ENCODE data around the gene ZNF580. TPM values are rescaled to one million over a fixed set of nuclear protein-coding genes. Genes with fewer than 3 reads are reported as not detected.

Gene ZNF580
- total and polyA plus RNA-seq, 9 of the 15 experiments (the other 6 are each of a cell fraction or from before 2014, with no cell fraction given), result 2.3 to 47.4 (median 6.0) TPM

- no peak for TF ChIP-seq JUN (IDR thresholded peaks at IDR 0.05; ENCODE audit: borderline replicate concordance, low read depth, low read length)
- TF ChIP-seq JUN (CRISPR knock-in tag; IDR thresholded peaks at IDR 0.05; ENCODE audit: borderline replicate concordance), result no peak
- TF ChIP-seq MEIS2 (IDR thresholded peaks at IDR 0.05; ENCODE audit: partially characterized antibody), result peak; percentile 18
- TF ChIP-seq TEAD1 (CRISPR knock-in tag; IDR thresholded peaks at IDR 0.05), result peak; percentile 23 to 78; a peak in 1 of 4 replicates
- TF ChIP-seq CTBP1 (IDR thresholded peaks at IDR 0.05; ENCODE audit: borderline replicate concordance), result peak; percentile 51
- 0 out of 4 replicates have a peak, but pooled peaks of 1 of the 2 experiments have one; percentile 32 for TF ChIP-seq TRIM24 (IDR thresholded peaks at IDR 0.05)
- peak; percentile 91 for TF ChIP-seq TAF7 (tag; IDR thresholded peaks at IDR 0.05)
- peak; percentile 53; the same call in 1 of the 2 replicates for TF ChIP-seq MXI1 (IDR thresholded peaks at IDR 0.05; ENCODE audit: low read depth, low read length)
- TF ChIP-seq ZNF644 (tag; IDR thresholded peaks at IDR 0.05; ENCODE audit: low read depth), result peak; percentile 95
- TF ChIP-seq FOSL1 (tag; conservative IDR thresholded peaks at IDR 0.05), result peak; percentile 53
- peak; percentile 18; the same call in 1 of the 2 replicates for TF ChIP-seq NR2C2 (CRISPR knock-in tag; IDR thresholded peaks at IDR 0.05)
- peak; percentile 98 for TF ChIP-seq NR2C2 (tag; IDR thresholded peaks at IDR 0.05)
- peak in 1 of 2 experiments; percentile 96; a peak in 3 of 4 replicates for TF ChIP-seq MAZ (CRISPR knock-in tag; conservative IDR thresholded peaks at IDR 0.05 in 1 of 2, IDR thresholded peaks at IDR 0.05 in 1 of 2)
- peak; percentile 87 for TF ChIP-seq ZKSCAN8 (CRISPR knock-in tag; IDR thresholded peaks at IDR 0.05)
- peak; percentile 84 for TF ChIP-seq ZBTB7A (IDR thresholded peaks at IDR 0.05; ENCODE audit: borderline replicate concordance, control insufficient read depth, low read depth, low read length)
- TF ChIP-seq HMGXB4 (CRISPR knock-in tag; IDR thresholded peaks at IDR 0.05), result 0 out of 2 replicates have a peak, but pooled peaks have one; percentile 52
- TF ChIP-seq MED1 (CRISPR knock-in tag; IDR thresholded peaks at IDR 0.05; ENCODE audit: borderline replicate concordance), result no peak
- TF ChIP-seq ESRRA (IDR thresholded peaks at IDR 0.05; ENCODE audit: borderline replicate concordance, low read depth), result no peak
- TF ChIP-seq ZNF589 (CRISPR knock-in tag; IDR thresholded peaks at IDR 0.05; ENCODE audit: low read depth), result peak; percentile 85
- peak; percentile 52; the same call in 1 of the 2 replicates for TF ChIP-seq CHD2 (IDR thresholded peaks at IDR 0.05; ENCODE audit: low read depth, low read length)
- peak in 1 of 2 experiments; percentile 53; a peak in 2 of 4 replicates for TF ChIP-seq SIX5 (IDR thresholded peaks at IDR 0.05; ENCODE audit: borderline replicate concordance in 1 of 2, insufficient read depth in 1 of 2, low read depth in 1 of 2, low read length in 2 of 2)
- TF ChIP-seq NCOR1 (IDR thresholded peaks at IDR 0.05), result peak; percentile 21; the same call in 1 of the 2 replicates
- TF ChIP-seq FOXJ2 (tag; IDR thresholded peaks at IDR 0.05), result peak; percentile 85
- TF ChIP-seq CEBPG (CRISPR knock-in tag; IDR thresholded peaks at IDR 0.05), result no peak
- 0 out of 4 replicates have a peak, but pooled peaks of 1 of the 2 experiments have one; percentile 6 for TF ChIP-seq CEBPG (tag; conservative IDR thresholded peaks at IDR 0.05 in 1 of 2, IDR thresholded peaks at IDR 0.05 in 1 of 2)
- TF ChIP-seq ETV1 (tag; conservative IDR thresholded peaks at IDR 0.05; ENCODE audit: low read depth), result peak; percentile 66
- TF ChIP-seq ZNF76 (CRISPR knock-in tag; IDR thresholded peaks at IDR 0.05; ENCODE audit: borderline replicate concordance), result 0 out of 2 replicates have a peak, but pooled peaks have one; percentile 49
Observed at GRCh38 chr19:55599842-55600661, 40.8 kb upstream of the ZNF580 start, which contains the start of gene ZNF524 (continued).
